A549 treated with CpdA at 1 μM for 4 hours (cell line): ENCODE measurements around the gene IFT25. TPM values are rescaled to one million over a fixed set of nuclear protein-coding genes. Genes with fewer than 3 reads are reported as not detected.

Experiments used
- total RNA-seq: library from RNA; stranded (reverse); fragments of 200-300 nt; extraction: Qiagen RNA extraction; gene quantifications from 5 replicates; pipeline ENCODE4 v1.2.3, GENCODE V29; 2022; ENCODE audit warnings: low read depth

Gene IFT25
- total RNA-seq, result 26.4 to 39.4 TPM (median 28.0 TPM) in 5 replicates

DNA sequence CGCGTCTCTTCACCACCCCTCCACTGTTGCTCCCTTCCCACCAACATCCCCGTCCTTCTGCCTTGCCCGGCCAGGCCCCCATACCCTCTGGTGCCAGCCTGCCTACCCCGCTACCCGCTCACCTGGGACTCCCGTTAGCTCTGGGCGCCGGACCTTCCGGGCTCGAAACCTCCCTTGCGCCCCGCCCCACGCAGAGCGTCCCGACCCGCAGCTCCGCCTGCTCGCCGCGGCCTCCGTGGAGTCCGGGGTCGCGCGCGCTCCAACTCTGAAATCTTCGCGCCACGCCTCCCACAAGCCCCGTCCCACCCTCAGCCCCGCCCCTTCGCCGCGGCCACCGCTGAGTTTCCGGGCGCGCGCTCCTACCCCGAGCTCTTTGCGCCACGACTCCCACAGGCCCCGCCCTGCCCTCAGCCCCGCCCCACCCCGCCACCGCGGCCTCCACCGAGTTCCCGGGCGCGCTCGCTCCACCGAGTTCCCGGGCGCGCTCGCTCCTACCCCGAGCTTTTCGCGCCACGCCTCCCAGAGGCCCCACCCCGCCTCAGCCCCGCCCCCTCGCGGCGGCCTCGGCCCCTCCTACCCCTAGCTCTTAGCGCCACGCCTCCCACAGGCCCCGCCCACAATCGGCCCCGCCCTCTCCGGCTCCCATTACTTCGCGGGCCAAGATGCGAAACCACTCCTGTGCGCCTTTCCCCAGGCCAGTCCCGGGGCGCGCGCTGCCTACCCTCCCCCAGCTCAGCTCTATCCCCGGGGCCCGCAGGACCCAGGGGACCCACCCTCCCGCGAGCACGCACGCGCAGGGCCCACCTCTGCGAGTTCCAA is at the start of gene IFT25:
Gene IFT25 (minus strand): TSS at position 267 of the 819 bp plus-strand sequence. CDS start 5,617 bp downstream, outside the sequence.

DNA sequence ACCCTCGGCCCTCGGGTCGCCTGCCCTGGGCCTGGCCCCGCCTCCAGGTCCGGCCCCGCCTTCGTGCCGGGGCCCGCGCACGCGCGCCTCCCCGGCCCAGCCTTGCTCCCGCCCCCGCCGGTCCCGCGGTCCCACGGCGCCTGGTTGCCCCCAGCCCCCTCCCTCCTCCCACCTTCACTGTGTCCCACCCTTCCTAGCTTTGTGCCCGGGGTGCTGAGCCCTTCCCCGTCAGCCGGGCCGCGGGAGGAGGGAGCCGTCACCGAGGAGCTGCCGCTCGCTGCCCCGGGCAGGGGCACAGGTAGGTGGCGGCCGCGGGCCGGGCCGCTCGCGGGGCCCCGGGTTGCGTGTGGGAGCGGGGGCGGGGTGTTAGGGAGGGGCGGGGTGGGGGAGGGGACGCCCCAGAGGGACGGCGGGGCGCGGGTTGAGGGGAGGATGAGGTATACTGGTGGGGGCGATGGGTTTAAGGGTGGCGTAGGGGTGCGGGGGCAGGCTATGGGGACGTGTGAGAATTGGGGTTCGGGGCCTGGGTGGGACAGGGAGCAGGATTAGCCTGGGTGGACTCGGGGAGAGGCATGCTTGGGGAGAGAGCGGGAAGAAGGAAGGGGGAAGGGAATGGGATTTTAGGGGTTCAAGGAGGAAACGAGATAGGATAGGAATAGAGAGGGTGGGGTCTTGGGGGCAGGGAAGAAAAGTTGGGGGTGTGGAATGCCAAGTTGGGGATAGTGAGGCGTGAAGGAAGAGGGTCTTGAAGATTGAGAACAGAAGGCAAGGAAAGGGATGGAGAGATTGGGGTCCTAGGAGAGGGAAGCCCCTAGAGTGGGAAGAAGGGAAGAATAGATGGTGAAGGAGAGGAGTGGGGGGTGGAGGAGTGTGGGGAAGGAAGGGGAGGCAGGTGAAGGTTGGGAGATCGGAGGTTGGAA is 1.0 kb upstream of the IFT25 start, which contains the start of gene LRRC42:
Gene LRRC42 (plus strand): TSS at position 99 of the 920 bp plus-strand sequence. CDS start 5,650 bp downstream, outside the sequence.

GRCh38 chr1:53893999-53894636 is 51.4 kb downstream of the IFT25 start, which contains the start of gene DIO1:
DIO1 (plus strand) TSS chr1:53894187; CDS start chr1:53894211, 24 bp downstream.

GRCh38 chr1:53889304-53890298 is 55.9 kb downstream of the IFT25 start, which contains the start of gene YIPF1:
YIPF1 (minus strand) TSS chr1:53889797; CDS start chr1:53888937, 860 bp downstream.

Other genes starting within 250 kb of the IFT25 start
- 0.02 to 0.05 TPM in 2 of 5 replicates, not detected in the others for gene GLIS1, start 206.5 kb downstream of the IFT25 start, total RNA-seq
- gene NDC1, start 107.4 kb downstream of the IFT25 start, total RNA-seq, result 22.9 to 26.2 TPM (median 24.8 TPM) in 5 replicates
- 13.0 to 15.0 TPM (median 14.5 TPM) in 5 replicates for gene YIPF1, start 55.9 kb downstream of the IFT25 start, total RNA-seq
- gene DIO1, start 51.5 kb downstream of the IFT25 start, total RNA-seq, result not detected in 5 replicates
- 24.6 to 28.1 TPM (median 27.2 TPM) in 5 replicates for gene LRRC42, start 651 bp upstream of the IFT25 start, total RNA-seq
- gene LDLRAD1, start 72.5 kb upstream of the IFT25 start, total RNA-seq, result not detected in 5 replicates
- 114 to 141 TPM (median 120 TPM) in 5 replicates for gene TMEM59, start 107.5 kb upstream of the IFT25 start, total RNA-seq
- 2.6 to 3.2 TPM (median 2.9 TPM) in 5 replicates for gene TCEANC2, start 107.9 kb upstream of the IFT25 start, total RNA-seq
- gene CDCP2, start 207.3 kb upstream of the IFT25 start, total RNA-seq, result not detected in 5 replicates